HG02973 (cell line): ENCODE measurements around the gene TASOR2.

Experiments
- ATAC-seq: cut with Tn5 transposase; IDR thresholded peaks from one replicate; pipeline ENCODE4 v1.9.1; 2021; ENCODE audit warnings: moderate library complexity; ENCODE audit not compliant: unreplicated experiment

Gene TASOR2

DNA sequence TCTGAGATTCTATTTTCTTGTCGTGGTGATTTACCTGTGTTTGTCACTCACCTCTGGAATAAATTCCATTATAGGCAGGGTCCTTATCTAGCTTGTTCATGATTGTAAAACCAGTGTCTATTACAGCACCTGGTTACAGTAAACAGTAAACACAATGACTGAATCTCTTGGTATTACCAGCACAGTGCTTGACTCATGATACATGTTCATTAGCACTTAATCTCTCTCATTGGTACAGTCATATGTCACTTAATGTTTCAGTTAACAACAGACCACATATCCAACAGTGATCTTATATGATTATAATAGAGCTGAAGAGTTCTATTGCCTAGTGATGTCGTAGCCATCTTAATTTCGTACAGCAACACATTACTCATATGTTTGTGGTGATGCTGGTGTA, 1.6 kb upstream of the TASOR2 start:
- no peak for ATAC-seq

DNA sequence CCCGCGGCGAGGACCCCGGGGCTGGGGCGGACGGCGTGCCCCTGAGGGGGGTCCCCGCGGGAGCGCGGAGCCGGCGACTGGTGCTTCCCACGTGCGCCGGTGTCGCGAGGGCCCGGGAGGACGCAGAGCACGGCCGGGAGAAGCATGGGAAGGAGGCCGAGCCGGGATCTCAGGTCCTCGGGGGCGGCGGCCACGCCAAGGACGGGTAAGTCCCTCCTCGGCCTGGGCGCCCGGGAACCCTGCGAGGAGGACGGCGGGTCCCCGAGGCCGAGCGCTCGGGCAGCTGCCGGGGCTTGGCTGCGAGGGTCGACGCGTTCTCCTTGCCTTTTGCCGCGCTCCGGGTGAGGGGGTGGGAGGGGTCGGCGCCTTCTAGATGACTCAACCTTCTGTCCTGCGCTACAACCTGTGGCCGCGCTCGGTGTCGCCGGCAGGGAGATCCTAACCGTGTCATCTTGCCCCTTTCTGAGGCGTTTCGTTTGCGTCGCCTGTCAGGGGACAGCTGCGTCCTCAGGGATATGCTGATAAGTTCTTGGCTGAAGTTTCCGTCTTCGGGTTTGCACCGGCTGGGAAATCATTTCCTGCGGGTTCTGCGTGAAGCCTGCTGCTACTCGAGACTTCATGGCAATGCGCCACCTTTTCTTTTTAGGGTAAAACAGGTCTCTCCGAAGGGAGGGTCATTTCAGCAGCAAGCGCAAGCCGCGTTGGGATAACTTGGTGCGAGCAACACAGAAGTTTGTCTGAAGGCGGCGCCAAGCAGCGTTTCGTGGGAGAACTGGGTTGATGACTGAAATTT, 529 bp downstream of the TASOR2 start:
- peak; percentile 56 for ATAC-seq

DNA sequence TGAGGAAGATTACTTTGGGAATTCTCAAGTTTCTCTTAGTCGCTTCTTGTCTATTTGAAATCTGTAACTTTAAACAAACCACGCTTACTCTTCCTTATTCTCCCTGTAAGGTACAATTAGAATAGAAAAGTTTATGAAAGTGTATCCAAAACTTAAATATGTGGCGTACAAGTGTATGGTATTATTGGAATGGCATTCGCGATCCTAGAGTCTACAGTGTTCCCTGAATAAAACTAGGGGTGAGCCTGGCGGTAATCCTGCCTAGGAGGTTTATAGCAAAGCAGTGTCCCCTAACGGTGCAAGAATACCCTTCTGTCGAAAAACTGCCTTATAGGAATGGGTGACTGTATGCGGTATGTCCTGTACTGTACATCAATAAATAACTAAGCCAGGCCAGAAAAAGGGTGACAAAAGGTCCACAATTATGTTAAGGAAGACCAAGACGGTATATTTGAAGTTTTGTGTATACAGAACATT, 1.2 kb downstream of the TASOR2 start:
- ATAC-seq = no peak

DNA sequence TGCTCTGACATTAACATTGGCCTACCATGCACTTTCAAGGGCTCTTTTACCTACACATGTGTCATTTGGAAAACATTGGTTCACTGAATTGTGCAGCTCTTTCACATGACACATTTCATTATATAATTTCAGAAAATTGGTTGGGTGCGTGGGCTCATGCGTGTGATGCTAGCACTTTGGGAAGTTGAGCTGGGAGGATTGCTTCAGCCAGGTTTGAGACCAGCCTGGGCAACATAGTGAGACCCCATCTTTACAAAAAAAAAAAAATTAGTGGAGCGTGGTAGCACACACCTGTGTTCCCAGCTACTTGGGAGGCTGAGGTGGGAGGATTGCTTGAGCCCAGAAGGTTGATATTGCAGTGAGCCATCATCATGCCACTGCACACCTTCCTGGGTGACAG, 3.9 kb downstream of the TASOR2 start:
- ATAC-seq = no peak

DNA sequence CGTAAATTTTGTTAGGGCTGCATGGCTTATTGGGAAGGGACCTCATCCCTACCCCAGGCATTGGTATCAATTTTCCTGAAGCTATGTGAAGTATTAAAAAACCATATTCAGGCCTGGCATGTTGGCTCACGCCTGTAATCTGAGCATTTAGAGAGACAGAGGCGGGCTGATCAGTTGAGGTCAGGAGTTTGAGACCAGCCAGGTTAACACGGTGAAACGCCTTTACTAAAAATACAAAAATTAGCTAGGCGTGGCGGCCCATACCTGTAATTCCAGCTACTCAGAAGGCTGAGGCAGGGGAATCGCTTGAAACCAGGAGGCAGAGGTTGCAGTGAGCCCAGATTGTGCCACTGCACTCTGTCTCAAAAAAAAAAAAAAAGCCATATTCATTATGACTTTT, 7.1 kb downstream of the TASOR2 start:
- ATAC-seq = no peak

DNA sequence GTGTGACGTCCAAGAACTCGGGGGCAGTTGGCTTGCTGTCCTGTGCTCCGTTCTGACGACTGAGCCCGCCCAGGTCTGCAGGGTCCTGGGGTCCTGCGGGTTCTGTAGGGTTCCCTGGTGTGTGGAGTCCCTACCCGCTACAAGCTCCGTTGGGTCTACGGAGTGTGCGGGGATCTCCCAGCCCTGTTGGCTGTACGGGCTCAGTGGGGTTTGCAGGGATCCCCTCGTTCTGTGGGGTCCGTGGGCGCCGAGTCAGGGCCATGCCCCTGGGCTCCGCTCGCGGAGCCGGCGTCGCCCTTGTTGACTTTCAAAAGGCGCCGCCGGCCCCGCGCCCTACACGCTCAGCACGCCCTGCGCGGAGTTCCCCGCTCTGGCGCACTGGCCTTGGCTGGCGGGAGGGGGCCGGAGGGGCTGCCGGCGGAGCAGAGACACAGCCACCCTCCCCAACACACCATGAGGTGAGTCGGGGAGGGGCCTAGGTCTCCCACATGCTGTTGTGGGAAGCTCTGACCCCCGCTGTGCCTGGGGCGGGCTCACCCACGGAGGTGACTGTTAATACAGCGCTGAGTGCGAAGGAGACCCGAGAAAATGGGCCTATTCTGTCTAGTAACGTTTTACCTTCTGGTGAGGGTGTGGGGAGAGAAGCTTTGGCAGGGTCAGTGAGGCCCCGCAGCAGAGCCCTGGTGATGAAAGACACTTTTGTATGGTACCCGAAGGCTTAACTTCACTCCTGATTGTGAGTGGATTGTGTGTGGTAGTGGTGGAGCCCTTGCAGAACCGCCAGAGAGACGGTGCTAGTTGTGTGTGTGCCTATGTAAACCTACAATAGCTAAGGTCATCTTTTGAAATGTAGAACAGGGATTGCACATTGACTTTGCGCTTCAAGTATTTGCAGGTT, 8.1 kb downstream of the TASOR2 start:
- peak; percentile 78 for ATAC-seq

DNA sequence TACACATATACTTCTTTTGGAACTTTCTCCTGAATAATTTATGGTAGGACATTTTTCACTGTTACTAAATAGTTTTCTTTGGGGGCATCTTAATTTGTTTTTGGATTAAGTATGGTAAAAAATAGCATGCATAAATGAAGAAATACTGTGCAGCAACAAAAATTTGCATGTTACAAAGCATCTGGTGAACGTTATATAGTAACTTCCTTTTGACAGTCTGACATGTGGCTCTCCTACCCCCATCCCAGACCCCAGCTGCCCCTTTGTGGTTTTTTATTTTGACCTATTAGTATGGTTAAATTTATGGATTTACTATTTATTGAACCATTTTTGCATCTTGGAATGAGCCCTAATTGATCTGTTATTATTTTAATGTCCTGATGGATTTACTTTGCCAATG, 9.9 kb downstream of the TASOR2 start:
- no peak for ATAC-seq

DNA sequence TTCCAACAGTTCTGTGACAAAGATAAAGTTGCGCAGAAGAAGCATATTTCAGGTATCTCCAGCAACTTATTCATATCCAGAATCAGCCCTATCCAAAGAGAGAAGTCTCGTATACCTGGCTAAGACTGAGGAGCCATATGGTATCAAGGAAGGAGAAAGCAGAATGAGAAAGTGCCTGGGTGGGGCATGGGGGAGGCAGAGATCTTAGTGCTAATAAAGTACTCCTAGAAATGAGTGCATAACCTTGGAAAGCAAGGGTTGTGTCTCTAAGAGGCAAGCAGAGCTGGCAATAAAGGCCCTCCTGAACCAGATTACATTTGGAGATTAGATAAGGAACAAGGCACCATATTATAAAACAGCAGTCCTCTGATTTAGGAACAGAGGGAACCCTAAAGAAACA, 12.7 kb downstream of the TASOR2 start:
- ATAC-seq = no peak

DNA sequence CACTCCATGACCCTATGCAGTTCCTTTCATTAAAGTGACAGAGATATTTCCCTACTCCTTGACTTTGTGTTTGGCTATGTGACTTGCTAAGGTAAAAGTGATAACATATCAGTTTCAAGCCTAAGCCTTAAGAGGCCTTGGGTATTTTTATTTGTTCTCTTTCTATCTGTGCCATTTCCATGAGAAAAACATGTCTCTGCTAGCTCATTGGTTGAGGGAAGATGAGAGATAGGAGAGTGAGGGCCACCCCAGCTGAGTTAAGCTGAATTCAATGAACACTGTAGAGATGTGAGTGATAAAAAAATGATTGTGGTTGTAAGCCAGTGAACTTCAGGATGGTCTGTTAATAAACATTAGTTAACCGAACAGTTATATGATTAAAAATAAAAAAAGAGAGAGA, 13.4 kb downstream of the TASOR2 start:
- no peak for ATAC-seq

DNA sequence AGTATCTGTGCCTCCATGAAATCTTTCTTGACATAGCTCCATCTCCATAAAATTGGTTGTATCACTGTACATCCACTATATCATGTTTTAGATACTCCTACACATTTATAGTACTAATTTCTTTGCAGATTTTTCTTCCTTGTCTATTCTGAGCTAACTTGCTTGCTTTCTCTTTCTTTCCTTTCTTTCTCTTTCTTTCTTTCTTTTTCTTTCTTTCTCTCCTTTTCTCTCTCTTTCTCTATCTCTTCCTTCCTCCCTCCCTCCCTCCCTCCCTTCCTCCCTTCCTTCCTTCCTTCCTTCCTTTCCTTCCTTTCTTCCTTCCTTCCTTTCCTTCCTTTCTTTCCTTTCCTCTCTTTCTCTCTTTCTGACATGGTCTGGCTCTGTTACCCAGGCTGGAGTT, 23.7 kb downstream of the TASOR2 start:
- ATAC-seq = no peak

DNA sequence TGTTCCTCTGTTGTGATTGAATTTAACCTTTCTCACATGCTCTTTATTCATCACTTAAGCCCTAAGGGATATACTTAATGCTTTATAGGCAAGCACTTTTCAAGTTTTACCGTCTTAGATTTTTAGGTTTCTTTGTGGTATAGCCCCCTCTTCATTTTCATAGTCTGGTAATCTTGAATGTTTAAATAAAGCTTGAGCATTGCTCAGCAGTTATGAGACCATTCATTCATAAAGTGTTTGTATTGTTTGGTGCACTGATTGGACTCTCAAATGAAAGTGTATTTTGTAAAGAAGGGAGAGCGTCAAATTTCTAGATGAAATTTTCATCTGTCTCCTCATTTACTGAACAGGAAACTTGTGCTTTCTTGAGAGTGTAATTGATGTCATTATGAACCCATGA, 25.2 kb downstream of the TASOR2 start:
- ATAC-seq = no peak

DNA sequence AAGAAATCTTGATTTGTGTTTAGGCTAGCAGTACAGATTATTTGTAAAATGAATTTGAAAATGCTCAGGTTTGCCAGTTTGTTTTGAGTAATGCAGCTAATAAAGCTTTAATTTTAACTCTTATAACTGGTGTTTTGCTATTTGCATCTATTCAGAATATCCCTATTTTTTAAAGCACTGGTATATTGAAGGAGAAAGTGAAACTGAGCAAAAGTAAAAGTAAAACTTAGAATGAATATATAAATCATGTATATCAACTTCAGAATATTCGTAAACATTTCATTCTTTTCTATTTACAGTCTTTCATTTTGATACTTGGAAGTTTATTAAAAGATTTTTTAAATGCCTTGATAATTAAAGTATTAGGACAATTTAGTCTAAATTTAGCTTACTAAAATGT, 26.2 kb downstream of the TASOR2 start:
- peak; percentile 47 for ATAC-seq

DNA sequence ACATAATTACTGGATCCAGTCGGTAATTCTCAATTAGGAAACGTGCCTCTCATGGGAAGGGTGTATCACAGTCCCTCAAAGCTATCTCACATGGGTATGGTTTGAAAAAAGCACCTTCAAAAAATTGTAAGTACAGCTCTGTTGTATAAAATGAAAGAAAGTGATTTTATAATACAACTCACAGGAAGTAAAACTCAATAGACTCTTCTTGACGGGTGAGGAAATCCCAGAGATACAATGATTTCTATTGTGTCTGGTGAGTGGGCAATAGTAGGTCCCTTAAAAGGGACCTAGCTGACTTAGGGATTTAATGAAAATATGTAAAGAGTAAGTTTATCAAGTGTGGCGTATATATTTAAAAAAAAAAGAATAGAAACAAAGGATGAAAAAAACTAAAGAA, 27.0 kb downstream of the TASOR2 start:
- no peak for ATAC-seq

DNA sequence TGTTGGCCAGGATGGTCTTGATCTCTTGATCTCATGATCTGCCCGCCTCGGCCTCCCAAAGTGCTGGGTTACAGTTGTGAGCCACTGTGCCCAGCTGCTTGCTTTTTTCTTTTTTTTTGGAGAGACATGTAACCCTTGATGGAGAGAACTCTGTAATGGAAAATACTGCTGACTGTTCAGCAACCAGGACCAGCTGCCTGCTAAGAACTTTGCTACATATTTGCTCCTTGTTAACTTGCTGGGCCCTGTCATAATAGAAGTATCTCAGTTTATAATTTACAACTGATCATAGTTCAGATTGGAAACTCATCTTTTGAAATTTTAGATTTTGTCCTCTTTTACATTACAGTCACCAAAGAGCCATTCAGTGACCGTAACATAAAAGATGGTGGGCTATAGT, 34.9 kb downstream of the TASOR2 start:
- ATAC-seq = no peak

DNA sequence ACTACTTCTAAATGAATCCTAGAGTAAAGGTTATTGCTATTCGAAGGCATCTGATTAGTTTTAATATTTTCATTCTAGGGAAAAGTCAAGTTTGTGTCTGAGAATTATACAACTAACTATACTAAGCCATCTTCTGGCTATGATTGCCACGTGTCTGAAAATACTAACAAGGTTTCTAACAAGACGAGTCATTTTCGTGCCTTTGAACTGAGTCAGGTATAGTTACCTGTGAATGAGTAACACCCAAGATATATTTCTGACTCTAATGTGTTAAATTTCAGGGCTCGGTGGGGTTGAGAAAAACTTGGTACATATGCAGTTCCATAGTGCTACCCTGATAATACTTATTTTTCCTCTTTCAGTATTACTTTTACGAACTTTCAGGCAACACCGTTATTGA, 35.5 kb downstream of the TASOR2 start:
- ATAC-seq = no peak

DNA sequence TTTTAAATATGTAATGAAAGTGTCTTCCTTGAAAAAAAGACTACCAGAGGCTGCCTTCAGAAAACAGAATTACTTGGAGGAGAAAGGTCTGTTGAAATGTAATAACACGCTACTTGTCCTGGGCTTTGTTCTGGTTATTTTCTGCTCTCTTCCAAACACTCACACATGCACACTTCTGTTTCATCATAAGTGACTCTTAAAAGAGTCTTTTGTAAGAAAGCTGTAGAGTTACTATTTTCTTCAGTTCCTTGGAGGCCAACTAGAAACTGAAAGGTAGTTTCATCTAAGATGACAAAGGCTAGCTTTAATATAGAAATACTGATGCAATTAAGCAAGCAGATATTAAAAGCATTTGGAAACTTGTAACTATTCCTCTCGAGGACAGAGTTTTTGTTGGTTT, 39.1 kb downstream of the TASOR2 start:
- ATAC-seq = no peak

DNA sequence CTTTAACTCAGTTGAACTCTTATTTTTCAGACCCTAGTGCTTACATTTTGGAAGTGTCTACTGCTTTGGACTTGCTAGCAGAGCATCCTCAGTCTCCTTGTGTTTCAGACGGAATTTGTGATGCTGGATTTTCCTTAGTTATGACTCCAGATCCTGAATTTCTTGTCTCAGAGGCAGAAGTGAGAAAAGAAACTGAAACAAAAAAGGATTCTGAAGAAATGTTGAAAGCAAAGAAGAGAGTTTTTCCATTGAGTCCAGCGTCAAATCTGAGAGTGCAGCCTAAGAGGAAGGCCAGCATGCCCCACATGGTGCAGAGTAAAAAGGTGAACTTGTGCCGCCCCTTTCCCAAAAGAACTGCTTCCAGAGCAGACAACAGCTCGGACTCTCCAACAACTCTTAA, 46.1 kb downstream of the TASOR2 start:
- ATAC-seq = no peak

DNA sequence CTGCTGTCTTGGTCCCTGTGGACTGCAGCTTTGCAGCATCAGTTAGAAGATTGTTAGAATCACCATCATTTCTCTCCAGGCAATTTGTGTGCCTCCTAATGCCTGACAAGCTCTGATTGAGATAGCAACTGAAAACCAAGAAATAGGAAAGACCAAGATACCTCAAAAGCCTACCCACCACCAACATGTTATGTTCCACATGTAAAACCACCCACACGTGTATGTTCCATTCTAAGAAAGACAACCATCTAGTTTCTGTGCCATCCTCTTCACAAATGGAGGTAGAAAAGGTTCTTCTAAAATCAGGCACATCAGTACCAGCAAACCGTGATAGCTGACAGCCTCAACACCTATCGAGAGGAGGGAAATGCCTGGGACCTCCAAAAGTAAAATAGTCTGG, 46.9 kb downstream of the TASOR2 start:
- no peak for ATAC-seq

DNA sequence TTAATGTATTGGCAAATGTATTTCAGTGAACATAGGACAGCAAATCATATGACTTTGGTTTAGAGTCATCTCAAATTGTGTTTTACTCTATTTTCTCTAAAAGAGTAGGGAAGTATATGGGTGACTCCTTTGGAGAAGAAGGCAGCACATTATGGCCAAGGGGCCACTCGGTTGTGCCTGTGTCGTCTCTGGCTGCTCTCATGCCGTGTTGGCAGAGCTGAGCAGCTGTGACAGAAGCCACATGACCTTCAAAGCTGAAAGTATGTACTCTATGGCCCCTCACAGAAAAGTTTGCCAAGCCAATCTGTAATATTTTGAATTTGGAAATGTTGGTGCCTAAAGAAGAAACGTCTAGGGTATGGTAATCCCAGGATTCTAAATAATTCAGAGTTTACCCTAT, 47.5 kb downstream of the TASOR2 start:
- ATAC-seq = no peak
